Activated T-helper 1 cell treated with Interleukin-2 at 50 U/mL for 16 hours (primary cell): ENCODE measurements around the gene CACNA1F.

Source experiments
- DNase-seq: peaks from one replicate; pipeline ENCODE4 v3.0.0-alpha.2; 2020; ENCODE audit warnings: low read depth

The CACNA1F gene

GRCh38 chrX:49197543-49198087 is 35.5 kb downstream of the CACNA1F start:
- DNase-seq, result no peak

GRCh38 chrX:49193542-49193964 is 39.6 kb downstream of the CACNA1F start:
- no peak for DNase-seq

GRCh38 chrX:49192722-49193328 is 40.3 kb downstream of the CACNA1F start:
- no peak for DNase-seq

GRCh38 chrX:49191574-49192011 is 41.5 kb downstream of the CACNA1F start:
- DNase-seq, result no peak

GRCh38 chrX:49190821-49191573 is 42.1 kb downstream of the CACNA1F start:
- DNase-seq, result peak; percentile 75

- DNase-seq, result no peak
Measured at GRCh38 chrX:49189606-49190005, 43.5 kb downstream of the CACNA1F start.

GRCh38 chrX:49188468-49189076 is 44.6 kb downstream of the CACNA1F start:
- no peak for DNase-seq

- DNase-seq, result no peak
Measured at GRCh38 chrX:49187526-49187925, 45.6 kb downstream of the CACNA1F start.

GRCh38 chrX:49187028-49187394 is 46.1 kb downstream of the CACNA1F start:
- no peak for DNase-seq

- peak; percentile 53 for DNase-seq
Measured at GRCh38 chrX:49186125-49187027, 46.8 kb downstream of the CACNA1F start, which contains the start of gene PRICKLE3. Gene PRICKLE3 (minus strand): TSS chrX:49186373. CDS start chrX:49186297, 76 bp downstream.

- no peak for DNase-seq
Measured at GRCh38 chrX:49184294-49185281, 48.6 kb downstream of the CACNA1F start.

GRCh38 chrX:49183701-49184281 is 49.3 kb downstream of the CACNA1F start:
- no peak for DNase-seq

- DNase-seq, result no peak
Measured at GRCh38 chrX:49179358-49179757, 53.8 kb downstream of the CACNA1F start.

GRCh38 chrX:49178537-49178936 is 54.6 kb downstream of the CACNA1F start:
- DNase-seq, result no peak

- no peak for DNase-seq
Measured at GRCh38 chrX:49177873-49178480, 55.2 kb downstream of the CACNA1F start.

- no peak for DNase-seq
Measured at GRCh38 chrX:49177338-49177833, 55.8 kb downstream of the CACNA1F start.

- DNase-seq, result no peak
Measured at GRCh38 chrX:49176421-49177326, 56.5 kb downstream of the CACNA1F start.
